Hepatocyte (in vitro differentiated cells): ENCODE data around the gene CRB1. TPM values are rescaled to one million over a fixed set of nuclear protein-coding genes. Genes with fewer than 3 reads are reported as not detected.
A peak's percentile ranks its signal among the peaks of the same experiment; 100 is the strongest.
"Not testable (repeated sequence)": the region's sequence is repeated elsewhere in the genome, so short reads cannot be mapped to it uniquely, and the experiment has no call there.

Source experiments
- DNase-seq: peaks from one replicate; pipeline ENCODE4 v3.0.0-alpha.2; 2016; ENCODE audit warnings: low spot score
- H2AFZ ChIP-seq: fragments of 200-600 bp; sonication (generic); 2 replicates; pipeline ENCODE4 v1.6.0; 2016; ENCODE audit warnings: antibody characterized with exemption, mild to moderate bottlenecking
- H3K27ac ChIP-seq: fragments of 200-600 bp; sonication (generic); 2 replicates; pipeline ENCODE4 v1.5.1; 2016; ENCODE audit warnings: mild to moderate bottlenecking
- H3K27me3 ChIP-seq: fragments of 200-600 bp; sonication (generic); 2 replicates; pipeline ENCODE4 v1.6.1; 2016
- H3K36me3 ChIP-seq: fragments of 200-600 bp; sonication (generic); replicated peaks from 2 replicates; pipeline ENCODE4 v1.5.1; 2016; ENCODE audit warnings: low read depth; ENCODE audit not compliant: insufficient read depth
- H3K4me1 ChIP-seq: fragments of 200-600 bp; sonication (generic); 2 replicates; pipeline ENCODE4 v1.5.1; 2016; ENCODE audit warnings: mild to moderate bottlenecking, moderate library complexity; ENCODE audit not compliant: insufficient read depth
- H3K4me2 ChIP-seq: fragments of 200-600 bp; sonication (generic); 2 replicates; pipeline ENCODE4 v1.6.0; 2016
- H3K4me3 ChIP-seq: fragments of 200-600 bp; sonication (generic); 2 replicates; pipeline ENCODE4 v1.5.1; 2016; ENCODE audit warnings: mild to moderate bottlenecking
- H3K79me2 ChIP-seq: fragments of 200-600 bp; sonication (generic); 2 replicates; pipeline ENCODE4 v1.6.0; 2017; ENCODE audit warnings: mild to moderate bottlenecking
- H3K9me2 ChIP-seq: fragments of 200-600 bp; sonication (generic); replicated peaks from 2 replicates; pipeline ENCODE4 v1.6.0; 2017; ENCODE audit warnings: mild to moderate bottlenecking; ENCODE audit not compliant: insufficient read depth
- H3K9me3 ChIP-seq: fragments of 200-600 bp; sonication (generic); 2 replicates; pipeline ENCODE4 v1.5.1; 2016; ENCODE audit warnings: low read depth, mild to moderate bottlenecking
- H4K20me1 ChIP-seq: fragments of 200-600 bp; sonication (generic); 2 replicates; pipeline ENCODE4 v1.6.0; 2016; ENCODE audit warnings: mild to moderate bottlenecking; ENCODE audit not compliant: insufficient read depth, poor library complexity, severe bottlenecking
- EZH2 ChIP-seq: fragments of 200-600 bp; sonication (generic); IDR thresholded peaks from 2 replicates; pipeline ENCODE4 v1.6.1; 2016; ENCODE audit warnings: antibody characterized with exemption, mild to moderate bottlenecking, borderline replicate concordance
- EZH2phosphoT487 ChIP-seq: fragments of 200-600 bp; sonication (generic); IDR thresholded peaks from one replicate; pipeline ENCODE4 v1.6.1; 2018; ENCODE audit warnings: antibody characterized with exemption, mild to moderate bottlenecking, low read depth, moderate library complexity; ENCODE audit not compliant: unreplicated experiment, severe bottlenecking
- WGBS: methylation state at CpG from one replicate; pipeline ENCODE4 v1.1.6; 2016; ENCODE audit warnings: low lambda C conversion rate; ENCODE audit errors: missing lambda C conversion rate; 5-methylcytosine and 5-hydroxymethylcytosine counted together
- polyA plus RNA-seq: library from polyadenylated mRNA; unstranded; fragments of >200 nt; fragmentation: Nextera tagmentation; extraction: Ambion mirVana; gene quantifications from 2 replicates; pipeline ENCODE4 v1.2.1, GENCODE V29; 2016
- total RNA-seq: library from RNA; depleted of rRNA; stranded (reverse); fragments of >200 nt; gene quantifications from 2 replicates; pipeline ENCODE4 v1.2.3, GENCODE V29; 2014
- TF ChIP-seq, protein P1 (sequence below): fragments of 200-600 bp; sonication (generic); IDR thresholded peaks from 2 replicates; pipeline ENCODE4 v1.5.1; 2016; ENCODE audit warnings: antibody characterized with exemption, mild to moderate bottlenecking; ENCODE audit not compliant: poor library complexity

The CRB1 gene
- total and polyA plus RNA-seq, 2 experiments from 2014 or later, result 0.30 TPM; not detected in 1

DNA sequence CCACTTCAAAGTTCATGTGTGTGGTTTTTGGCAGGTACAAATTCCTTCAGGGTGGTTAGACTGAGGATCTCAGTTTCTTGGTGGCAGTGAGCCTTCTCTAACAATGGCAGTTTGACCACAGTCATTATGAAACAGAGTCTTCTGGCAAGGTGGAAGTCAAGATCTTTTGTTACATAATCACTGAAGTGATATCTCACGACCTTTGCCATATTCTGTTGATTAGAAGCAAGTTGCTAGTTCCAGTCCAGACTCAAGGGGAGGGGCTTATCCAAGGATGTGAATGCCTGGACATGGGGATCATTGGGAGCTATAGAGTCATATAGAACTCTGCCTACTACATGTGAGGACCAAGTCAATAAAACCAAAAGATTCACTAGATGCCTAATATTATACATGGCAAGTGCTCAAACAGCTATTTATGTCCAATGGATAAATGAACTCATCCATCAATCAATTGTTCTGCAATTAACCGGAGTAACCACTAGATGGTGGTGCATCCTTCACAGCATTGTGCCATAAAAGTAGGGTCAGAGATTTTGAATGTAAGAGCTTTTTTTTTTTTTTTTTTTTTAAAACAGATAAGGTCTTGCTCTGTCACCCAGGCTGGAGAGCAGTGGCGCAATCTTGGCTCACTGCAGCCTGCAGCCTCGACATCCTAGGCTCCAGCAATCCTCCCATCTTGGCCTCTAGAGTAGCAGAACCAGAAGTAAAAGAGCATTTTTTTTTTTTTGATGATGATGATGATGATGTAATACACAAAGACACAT, 131.9 kb downstream of the CRB1 start:
- Histone ChIP-seq H3K4me3 (no peak overlapping the region), H3K9me3 (no peaks in the 10 kb centered on the region), H3K27ac (no peak overlapping the region), H3K79me2 (no peaks in the 10 kb centered on the region), H3K4me2 (no peak overlapping the region), H2AFZ (no peak overlapping the region), H3K27me3 (no peaks in the 10 kb centered on the region), H3K4me1 (no peaks in the 10 kb centered on the region), H3K9me2 (no peaks in the 10 kb centered on the region), H3K36me3 (no peaks in the 10 kb centered on the region), H4K20me1 (no peaks in the 10 kb centered on the region)
- peak; percentile 54 for DNase-seq
- no peak for TF ChIP-seq EZH2
- TF ChIP-seq, protein P1, sequence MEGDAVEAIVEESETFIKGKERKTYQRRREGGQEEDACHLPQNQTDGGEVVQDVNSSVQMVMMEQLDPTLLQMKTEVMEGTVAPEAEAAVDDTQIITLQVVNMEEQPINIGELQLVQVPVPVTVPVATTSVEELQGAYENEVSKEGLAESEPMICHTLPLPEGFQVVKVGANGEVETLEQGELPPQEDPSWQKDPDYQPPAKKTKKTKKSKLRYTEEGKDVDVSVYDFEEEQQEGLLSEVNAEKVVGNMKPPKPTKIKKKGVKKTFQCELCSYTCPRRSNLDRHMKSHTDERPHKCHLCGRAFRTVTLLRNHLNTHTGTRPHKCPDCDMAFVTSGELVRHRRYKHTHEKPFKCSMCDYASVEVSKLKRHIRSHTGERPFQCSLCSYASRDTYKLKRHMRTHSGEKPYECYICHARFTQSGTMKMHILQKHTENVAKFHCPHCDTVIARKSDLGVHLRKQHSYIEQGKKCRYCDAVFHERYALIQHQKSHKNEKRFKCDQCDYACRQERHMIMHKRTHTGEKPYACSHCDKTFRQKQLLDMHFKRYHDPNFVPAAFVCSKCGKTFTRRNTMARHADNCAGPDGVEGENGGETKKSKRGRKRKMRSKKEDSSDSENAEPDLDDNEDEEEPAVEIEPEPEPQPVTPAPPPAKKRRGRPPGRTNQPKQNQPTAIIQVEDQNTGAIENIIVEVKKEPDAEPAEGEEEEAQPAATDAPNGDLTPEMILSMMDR, result peak; percentile 54
- 15% methylated on average over 4 of the region's 4 CpGs for WGBS

DNA sequence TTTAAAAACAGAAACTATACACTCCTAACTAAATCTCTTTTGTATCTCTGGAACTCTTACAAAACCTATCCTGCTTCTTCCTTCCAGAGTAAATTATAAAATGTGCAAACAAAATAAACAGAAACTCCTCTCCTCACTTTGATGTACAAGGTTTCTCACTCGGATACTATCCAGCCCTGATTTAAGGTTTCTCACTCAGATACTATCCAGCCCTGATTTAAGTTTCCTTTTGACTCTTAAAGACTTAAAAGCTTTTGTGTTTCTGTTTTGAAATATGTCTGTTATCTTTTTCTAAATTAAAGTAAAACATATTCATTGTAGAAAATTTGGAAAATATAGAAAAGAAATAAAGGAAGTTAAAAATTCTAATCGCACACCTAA, 132.5 kb downstream of the CRB1 start:
- TF ChIP-seq EZH2 (no peak), EZH2phosphoT487 (no peak)
- TF ChIP-seq, protein P1, result no peak
- Histone ChIP-seq H3K27me3 (no peaks in the 10 kb centered on the region), H3K4me1 (no peaks in the 10 kb centered on the region), H3K4me3 (no peak overlapping the region), H2AFZ (no peak overlapping the region), H3K9me3 (no peaks in the 10 kb centered on the region), H3K79me2 (no peaks in the 10 kb centered on the region), H3K4me2 (no peak overlapping the region), H3K9me2 (no peaks in the 10 kb centered on the region), H3K27ac (no peak overlapping the region), H4K20me1 (no peaks in the 10 kb centered on the region), H3K36me3 (no peaks in the 10 kb centered on the region)
- WGBS, result 77% methylated on average over 2 of the region's 2 CpGs
- DNase-seq, result no peak

- no peak overlapping the region for H3K4me2 ChIP-seq
- H3K27me3 ChIP-seq, result no peaks in the 10 kb centered on the region
- no peak overlapping the region for H3K4me3 ChIP-seq
- H4K20me1 ChIP-seq, result no peaks in the 10 kb centered on the region
- H3K36me3 ChIP-seq, result no peaks in the 10 kb centered on the region
- no peaks in the 10 kb centered on the region for H3K4me1 ChIP-seq
- H3K9me3 ChIP-seq, result no peaks in the 10 kb centered on the region
- WGBS, result 88% methylated on average over 2 of the region's 2 CpGs
- no peak overlapping the region for H2AFZ ChIP-seq
- TF ChIP-seq EZH2 (no peak), EZH2phosphoT487 (no peak)
- TF ChIP-seq, protein P1, result no peak
- H3K79me2 ChIP-seq, result no peaks in the 10 kb centered on the region
- H3K27ac ChIP-seq, result no peak overlapping the region
- no peaks in the 10 kb centered on the region for H3K9me2 ChIP-seq
- DNase-seq, result no peak
Observed at GRCh38 chr1:197402189-197402588, 134.1 kb downstream of the CRB1 start.

DNA sequence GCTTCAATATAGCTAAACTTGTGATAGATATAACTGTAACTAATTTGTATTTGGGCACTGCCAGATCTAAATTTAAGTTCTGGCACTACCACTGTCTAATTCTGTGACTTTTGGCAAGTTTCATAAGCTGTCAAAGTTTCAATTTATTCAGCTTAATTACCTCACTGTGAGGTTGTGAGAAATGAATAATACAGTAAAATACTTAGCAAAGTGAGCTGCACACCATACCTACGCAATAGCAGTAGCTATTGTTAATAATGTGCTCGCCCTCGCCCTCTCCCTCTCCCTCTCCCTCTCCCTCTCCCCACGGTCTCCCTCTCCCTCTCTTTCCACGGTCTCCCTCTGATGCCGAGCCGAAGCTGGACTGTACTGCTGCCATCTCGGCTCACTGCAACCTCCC, 136.7 kb downstream of the CRB1 start:
- H3K79me2 ChIP-seq, H3K4me1 ChIP-seq, H3K9me2 ChIP-seq, H3K4me3 ChIP-seq, H3K27me3 ChIP-seq, H4K20me1 ChIP-seq, H2AFZ ChIP-seq, H3K4me2 ChIP-seq, DNase-seq, H3K27ac ChIP-seq, H3K9me3 ChIP-seq, H3K36me3 ChIP-seq: not testable (repeated sequence)
- WGBS, result 97% methylated on average over 7 of the region's 8 CpGs

DNA sequence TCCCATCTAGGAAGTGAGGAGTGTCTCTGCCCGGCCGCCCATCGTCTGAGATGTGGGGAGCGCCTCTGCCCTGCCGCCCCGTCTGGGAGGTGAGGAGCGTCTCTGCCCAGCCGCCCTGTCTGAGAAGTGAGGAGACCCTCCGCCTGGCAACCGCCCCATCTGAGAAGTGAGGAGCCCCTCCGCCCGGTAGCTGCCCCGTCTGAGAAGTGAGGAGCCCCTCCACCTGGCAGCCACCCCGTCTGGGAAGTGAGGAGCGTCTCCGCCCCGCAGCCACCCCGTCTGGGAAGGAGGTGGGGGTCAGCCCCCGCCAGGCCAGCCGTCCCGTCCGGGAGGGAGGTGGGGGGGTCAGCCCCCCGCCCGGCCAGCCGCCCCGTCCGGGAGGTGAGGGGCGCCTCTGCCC, 137.6 kb downstream of the CRB1 start:
- H3K9me2 ChIP-seq, H3K4me1 ChIP-seq, H3K27me3 ChIP-seq, H2AFZ ChIP-seq, H3K4me2 ChIP-seq, H3K79me2 ChIP-seq, H3K9me3 ChIP-seq, H4K20me1 ChIP-seq, H3K36me3 ChIP-seq, DNase-seq, H3K4me3 ChIP-seq, H3K27ac ChIP-seq: not testable (repeated sequence)
- 88% methylated on average over 6 of the region's 28 CpGs for WGBS
